GM19240 (cell line): Measurements from ENCODE around the gene GATAD2A.
"Not testable (repeated sequence)": the region's sequence is repeated elsewhere in the genome, so short reads cannot be mapped to it uniquely, and the experiment has no call there.

Experiments
- DNase-seq: peaks from one replicate; pipeline ENCODE4 v3.0.0; 2011; ENCODE audit warnings: low spot score; ENCODE audit not compliant: insufficient read length

Gene GATAD2A

GRCh38 chr19:19387108-19387507, 18.4 kb upstream of the GATAD2A start:
- DNase-seq: no peak

- DNase-seq: no peak
Observed at GRCh38 chr19:19388568-19389555, 16.6 kb upstream of the GATAD2A start.

- DNase-seq: not testable (repeated sequence)
Observed at GRCh38 chr19:19389683-19390082, 15.8 kb upstream of the GATAD2A start.

- DNase-seq: not testable (repeated sequence)
Observed at GRCh38 chr19:19394333-19394732, 11.1 kb upstream of the GATAD2A start.

- DNase-seq: no peak
Observed at GRCh38 chr19:19399733-19400433, 5.6 kb upstream of the GATAD2A start.

- no peak for DNase-seq
Observed at GRCh38 chr19:19402656-19403372, 2.7 kb upstream of the GATAD2A start.

GRCh38 chr19:19403373-19403901, 2.0 kb upstream of the GATAD2A start:
- DNase-seq: no peak

GRCh38 chr19:19405971-19406877, 749 bp downstream of the GATAD2A start:
- DNase-seq: no peak

- DNase-seq: no peak
Observed at GRCh38 chr19:19406878-19407632, 1.6 kb downstream of the GATAD2A start.

- no peak for DNase-seq
Observed at GRCh38 chr19:19407633-19407930, 2.1 kb downstream of the GATAD2A start.

GRCh38 chr19:19409205-19409604, 3.7 kb downstream of the GATAD2A start:
- no peak for DNase-seq

- DNase-seq: no peak
Observed at GRCh38 chr19:19409631-19410030, 4.2 kb downstream of the GATAD2A start.

GRCh38 chr19:19410553-19411550, 5.4 kb downstream of the GATAD2A start:
- no peak for DNase-seq

- DNase-seq: no peak
Observed at GRCh38 chr19:19416280-19416679, 10.8 kb downstream of the GATAD2A start.

GRCh38 chr19:19417046-19417445, 11.6 kb downstream of the GATAD2A start:
- no peak for DNase-seq

- DNase-seq: no peak
Observed at GRCh38 chr19:19417628-19418245, 12.3 kb downstream of the GATAD2A start.

GRCh38 chr19:19418555-19419260, 13.2 kb downstream of the GATAD2A start:
- no peak for DNase-seq
